Loucy (cell line): Measurements from ENCODE around the gene SPHK2.

Experiments
- H2AFZ ChIP-seq: fragments of 200-600 bp; sonication (generic); 2 replicates; pipeline ENCODE4 v1.6.0; 2016; ENCODE audit warnings: antibody characterized with exemption, mild to moderate bottlenecking, low read length, moderate library complexity
- H3F3A ChIP-seq: fragments of 200-600 bp; 2 replicates; pipeline ENCODE4 v1.6.0; 2016; ENCODE audit warnings: antibody characterized with exemption, low read depth, mild to moderate bottlenecking
- H3K27me3 ChIP-seq: fragments of 200-600 bp; sonication (generic); 2 replicates; pipeline ENCODE4 v1.6.1; 2014; ENCODE audit warnings: low read length, mild to moderate bottlenecking; ENCODE audit not compliant: insufficient read depth, poor library complexity, severe bottlenecking
- H3K36me3 ChIP-seq: fragments of 200-600 bp; sonication (generic); 2 replicates; pipeline ENCODE4 v1.6.1; 2016; ENCODE audit warnings: low read length; ENCODE audit not compliant: insufficient read depth
- H3K4me1 ChIP-seq: fragments of 200-600 bp; sonication (generic); 2 replicates; pipeline ENCODE4 v1.5.1; 2014; ENCODE audit warnings: low read length, mild to moderate bottlenecking; ENCODE audit not compliant: insufficient read depth, poor library complexity, severe bottlenecking
- H3K4me2 ChIP-seq: fragments of 200-600 bp; sonication (generic); 2 replicates; pipeline ENCODE4 v1.6.0; 2014; ENCODE audit warnings: antibody characterized with exemption, low read length, low read depth, mild to moderate bottlenecking; ENCODE audit not compliant: poor library complexity, severe bottlenecking
- H3K4me3 ChIP-seq: fragments of 200-600 bp; sonication (generic); 2 replicates; pipeline ENCODE4 v1.5.1; 2014; ENCODE audit warnings: low read length, mild to moderate bottlenecking, mixed read lengths; ENCODE audit not compliant: poor library complexity, severe bottlenecking
- H3K79me2 ChIP-seq: fragments of 200-600 bp; sonication (generic); 2 replicates; pipeline ENCODE4 v1.6.1; 2014; ENCODE audit warnings: low read length; ENCODE audit not compliant: insufficient read depth
- H3K9ac ChIP-seq: fragments of 200-600 bp; sonication (generic); 2 replicates; pipeline ENCODE4 v1.6.0; 2014; ENCODE audit warnings: mild to moderate bottlenecking, low read depth, low read length, moderate library complexity; ENCODE audit not compliant: poor library complexity, severe bottlenecking
- H3K9me2 ChIP-seq: fragments of 200-600 bp; sonication (generic); replicated peaks from 2 replicates; pipeline ENCODE4 v1.6.1; 2016; ENCODE audit warnings: low read depth, low read length, mixed read lengths
- H3K9me3 ChIP-seq: fragments of 200-600 bp; sonication (generic); 2 replicates; pipeline ENCODE4 v1.6.1; 2014; ENCODE audit warnings: mild to moderate bottlenecking, antibody characterized with exemption, low read length, low read depth; ENCODE audit not compliant: insufficient read depth
- H4K20me1 ChIP-seq: fragments of 200-600 bp; sonication (generic); 2 replicates; pipeline ENCODE4 v1.6.0; 2014; ENCODE audit warnings: antibody characterized with exemption, low read length, mild to moderate bottlenecking; ENCODE audit not compliant: insufficient read depth, poor library complexity, severe bottlenecking
- EZH2phosphoT487 ChIP-seq: fragments of 200-600 bp; IDR thresholded peaks from 2 replicates; pipeline ENCODE4 v1.6.1; 2018; ENCODE audit warnings: antibody characterized with exemption, mild to moderate bottlenecking, moderate library complexity, borderline replicate concordance
- TF ChIP-seq, protein P1 (sequence below): fragments of 200-600 bp; sonication (generic); conservative IDR thresholded peaks from 2 replicates; pipeline ENCODE4 v1.5.1; 2014; ENCODE audit warnings: mild to moderate bottlenecking, antibody characterized with exemption, low read length

Gene SPHK2

DNA sequence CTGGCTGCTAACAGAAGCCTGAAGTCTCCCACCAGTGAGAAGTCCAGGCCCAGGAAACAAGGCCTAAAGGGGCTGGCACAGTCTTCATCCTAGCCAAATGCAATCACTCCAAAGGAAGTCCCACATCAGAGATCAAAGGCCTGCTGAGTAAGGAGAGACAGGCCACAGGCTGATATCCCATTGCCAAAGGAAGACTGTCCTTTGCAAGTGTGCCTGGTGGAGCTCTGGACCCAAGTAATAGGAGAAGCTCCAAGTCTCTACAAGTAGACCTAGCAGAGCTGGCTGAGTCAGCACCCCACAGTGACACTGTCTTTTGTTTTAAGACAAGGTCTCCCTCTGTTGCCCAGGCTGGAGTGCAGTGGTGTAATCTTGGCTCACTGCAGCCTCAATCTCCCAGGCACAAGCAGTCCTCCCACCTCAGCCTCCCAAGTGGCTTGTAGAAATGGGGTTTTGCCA, 13.4 kb downstream of the SPHK2 start:
- peaks cover 38% of the 10 kb centered on the region for H3K79me2 ChIP-seq
- H3K27me3 ChIP-seq: no peaks in the 10 kb centered on the region
- H2AFZ ChIP-seq: no peak overlapping the region
- peak overlapping the region; percentile 99 for H3K4me2 ChIP-seq
- peaks cover 12% of the 10 kb centered on the region; the same call in 1 of the 2 replicates for H3K36me3 ChIP-seq
- peaks cover 33% of the 10 kb centered on the region for H3K4me1 ChIP-seq
- H3K9ac ChIP-seq: peak overlapping the region; percentile 97
- H3K4me3 ChIP-seq: peak overlapping the region; percentile 93
- H4K20me1 ChIP-seq: peaks cover 4% of the 10 kb centered on the region
- no peaks in the 10 kb centered on the region for H3K9me2 ChIP-seq
- H3K9me3 ChIP-seq: no peaks in the 10 kb centered on the region
- peaks cover 3% of the 10 kb centered on the region for H3F3A ChIP-seq
- TF ChIP-seq EZH2phosphoT487: no peak
- TF ChIP-seq, protein P1, sequence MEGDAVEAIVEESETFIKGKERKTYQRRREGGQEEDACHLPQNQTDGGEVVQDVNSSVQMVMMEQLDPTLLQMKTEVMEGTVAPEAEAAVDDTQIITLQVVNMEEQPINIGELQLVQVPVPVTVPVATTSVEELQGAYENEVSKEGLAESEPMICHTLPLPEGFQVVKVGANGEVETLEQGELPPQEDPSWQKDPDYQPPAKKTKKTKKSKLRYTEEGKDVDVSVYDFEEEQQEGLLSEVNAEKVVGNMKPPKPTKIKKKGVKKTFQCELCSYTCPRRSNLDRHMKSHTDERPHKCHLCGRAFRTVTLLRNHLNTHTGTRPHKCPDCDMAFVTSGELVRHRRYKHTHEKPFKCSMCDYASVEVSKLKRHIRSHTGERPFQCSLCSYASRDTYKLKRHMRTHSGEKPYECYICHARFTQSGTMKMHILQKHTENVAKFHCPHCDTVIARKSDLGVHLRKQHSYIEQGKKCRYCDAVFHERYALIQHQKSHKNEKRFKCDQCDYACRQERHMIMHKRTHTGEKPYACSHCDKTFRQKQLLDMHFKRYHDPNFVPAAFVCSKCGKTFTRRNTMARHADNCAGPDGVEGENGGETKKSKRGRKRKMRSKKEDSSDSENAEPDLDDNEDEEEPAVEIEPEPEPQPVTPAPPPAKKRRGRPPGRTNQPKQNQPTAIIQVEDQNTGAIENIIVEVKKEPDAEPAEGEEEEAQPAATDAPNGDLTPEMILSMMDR: no peak

DNA sequence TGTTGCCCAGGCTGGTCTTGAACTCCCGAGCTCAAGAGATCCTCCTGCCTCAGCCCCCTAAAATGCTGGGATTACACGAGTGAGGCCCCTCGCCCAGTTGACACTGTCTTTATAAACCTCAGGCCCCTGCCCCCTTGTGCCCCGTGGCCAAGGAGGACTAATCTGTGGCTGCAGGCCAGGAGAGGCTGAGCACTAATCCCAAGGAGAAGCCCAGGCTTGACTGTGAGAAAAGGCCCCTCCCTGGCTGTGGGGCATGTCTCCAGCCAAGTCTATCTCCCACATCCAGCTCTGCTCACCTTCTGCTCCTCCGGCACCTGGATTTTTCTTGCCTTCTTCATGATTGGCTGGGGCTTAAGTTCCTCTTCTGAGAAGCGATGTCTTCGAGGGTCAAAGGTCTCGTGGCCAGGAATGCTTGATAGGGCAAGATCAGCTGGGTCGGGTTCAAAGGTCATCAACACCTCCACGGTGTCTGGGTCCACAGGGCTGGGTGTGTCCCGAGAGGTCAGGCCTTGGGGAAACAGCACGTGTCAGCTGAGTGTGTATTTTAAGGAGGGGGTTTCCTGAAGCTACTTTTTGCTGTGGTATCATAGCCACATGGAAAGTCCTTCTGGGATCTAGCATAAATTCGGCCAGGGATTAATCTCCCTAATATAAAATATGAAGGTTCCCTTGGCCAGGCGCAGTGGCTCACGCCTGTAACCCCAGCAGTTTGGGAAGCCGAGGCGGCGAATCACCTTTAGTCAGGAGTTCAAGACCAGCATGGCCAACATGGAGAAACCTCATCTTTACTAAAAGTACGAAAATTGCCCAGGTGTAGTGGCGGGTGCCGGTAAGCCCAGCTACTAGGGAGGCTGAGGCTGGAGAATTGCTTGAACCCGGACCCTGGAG, 14.1 kb downstream of the SPHK2 start:
- no peaks in the 10 kb centered on the region for H3K9me2 ChIP-seq
- peaks cover 4% of the 10 kb centered on the region for H4K20me1 ChIP-seq
- H3K4me3 ChIP-seq: peak overlapping the region; percentile 93
- peaks cover 3% of the 10 kb centered on the region for H3F3A ChIP-seq
- peak overlapping the region; percentile 99 for H3K4me2 ChIP-seq
- TF ChIP-seq, protein P1: no peak
- no peak for TF ChIP-seq EZH2phosphoT487
- H3K9me3 ChIP-seq: no peaks in the 10 kb centered on the region
- peaks cover 35% of the 10 kb centered on the region for H3K4me1 ChIP-seq
- peaks cover 12% of the 10 kb centered on the region; the same call in 1 of the 2 replicates for H3K36me3 ChIP-seq
- no peaks in the 10 kb centered on the region for H3K27me3 ChIP-seq
- peaks cover 38% of the 10 kb centered on the region for H3K79me2 ChIP-seq
- H2AFZ ChIP-seq: no peak overlapping the region
- H3K9ac ChIP-seq: peak overlapping the region; percentile 97

DNA sequence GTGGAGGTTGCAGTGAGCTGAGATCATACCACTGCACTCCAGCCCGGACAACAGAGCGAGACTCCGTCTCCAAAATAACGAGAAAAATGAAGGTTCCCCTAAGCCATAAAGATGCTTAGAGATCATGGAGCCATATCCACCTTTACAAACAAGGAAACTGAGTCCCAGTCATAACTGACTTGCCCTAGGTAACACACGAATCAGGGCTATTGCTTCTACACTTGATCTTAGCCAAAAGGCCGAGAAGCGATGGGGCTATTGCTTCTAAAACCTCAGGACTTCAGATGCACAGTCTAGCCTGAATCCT, 14.7 kb downstream of the SPHK2 start:
- TF ChIP-seq, protein P1: no peak
- TF ChIP-seq EZH2phosphoT487: no peak
- H3F3A ChIP-seq: peaks cover 3% of the 10 kb centered on the region
- H3K4me1 ChIP-seq: peaks cover 39% of the 10 kb centered on the region
- H3K79me2 ChIP-seq: peaks cover 38% of the 10 kb centered on the region
- peaks cover 12% of the 10 kb centered on the region; the same call in 1 of the 2 replicates for H3K36me3 ChIP-seq
- no peaks in the 10 kb centered on the region for H3K27me3 ChIP-seq
- no peaks in the 10 kb centered on the region for H3K9me3 ChIP-seq
- H3K9ac ChIP-seq: peak overlapping the region; percentile 97
- H4K20me1 ChIP-seq: peaks cover 4% of the 10 kb centered on the region
- H3K4me2 ChIP-seq: peak overlapping the region; percentile 99
- H3K4me3 ChIP-seq: peak overlapping the region; percentile 93
- H2AFZ ChIP-seq: peak overlapping the region; percentile 44; the same call in 1 of the 2 replicates
- H3K9me2 ChIP-seq: no peaks in the 10 kb centered on the region
